ENCODE results near the gene PNRC2.

PNRC2 gene

GRCh38 chr1:23964790-23965740 lies 5.4 kb downstream of the PNRC2 start:
- TF ChIP-seq CTCF (IDR thresholded peaks at IDR 0.05; ENCODE audit: extremely low read depth, missing control alignments) = no peak
- no peak for DNase-seq (ENCODE audit: low spot score)

GRCh38 chr1:23966973-23967493 lies 7.4 kb downstream of the PNRC2 start:
- DNase-seq (ENCODE audit: low spot score) = no peak
- no peak for TF ChIP-seq CTCF (IDR thresholded peaks at IDR 0.05; ENCODE audit: extremely low read depth, missing control alignments)

GRCh38 chr1:23967871-23968270 lies 8.2 kb downstream of the PNRC2 start:
- DNase-seq (ENCODE audit: low spot score) = no peak
- no peak for TF ChIP-seq CTCF (IDR thresholded peaks at IDR 0.05; ENCODE audit: extremely low read depth, missing control alignments)

- TF ChIP-seq CTCF (IDR thresholded peaks at IDR 0.05; ENCODE audit: extremely low read depth, missing control alignments) = no peak
- DNase-seq (ENCODE audit: low spot score) = no peak
Observed at GRCh38 chr1:23977187-23977853, 17.7 kb downstream of the PNRC2 start.

GRCh38 chr1:23977854-23978191 lies 18.2 kb downstream of the PNRC2 start:
- DNase-seq (ENCODE audit: low spot score) = no peak
- TF ChIP-seq CTCF (IDR thresholded peaks at IDR 0.05; ENCODE audit: extremely low read depth, missing control alignments) = no peak

- no peak for TF ChIP-seq CTCF (IDR thresholded peaks at IDR 0.05; ENCODE audit: extremely low read depth, missing control alignments)
- DNase-seq (ENCODE audit: low spot score) = no peak
Observed at GRCh38 chr1:23978805-23979204, 19.2 kb downstream of the PNRC2 start.

- no peak for TF ChIP-seq CTCF (IDR thresholded peaks at IDR 0.05; ENCODE audit: extremely low read depth, missing control alignments)
Observed at GRCh38 chr1:23979387-23979880, 19.8 kb downstream of the PNRC2 start.

More at GRCh38 chr1:23979387-23979880, 19.8 kb downstream of the PNRC2 start:
- no peak for DNase-seq (ENCODE audit: low spot score)

All from GM20000 (cell line).